A549 (cell line): ENCODE results near the gene TRAF3.

Experiments
- BCL3 ChIP-seq: fragments of >200 bp; sonication (Bioruptor Twin); formaldehyde crosslinking; IDR thresholded peaks from 3 replicates; pipeline ENCODE4 v1.6.1; 2016
- CEBPB ChIP-seq, 2 experiments: fragments of >200 bp in 1 of 2; sonication (Bioruptor Twin) in 1 of 2; formaldehyde crosslinking in 1 of 2; IDR thresholded peaks; 2 replicates each; pipeline ENCODE4 v1.6.1; 2012 to 2016
- CTCF ChIP-seq: fragments of >200 bp; sonication (Bioruptor Twin); formaldehyde crosslinking; IDR thresholded peaks from 3 replicates; pipeline ENCODE4 v1.5.1; 2016
- EP300 ChIP-seq, 2 experiments: fragments of >200 bp; sonication (Bioruptor Twin); formaldehyde crosslinking; IDR thresholded peaks; 2 replicates in 1 of 2; 3 replicates in 1 of 2; pipeline ENCODE4 v1.6.1; 2016 to 2017
- ESRRA ChIP-seq: fragments of 150-350 bp; IDR thresholded peaks from 2 replicates; pipeline ENCODE4 v1.6.1; 2014; ENCODE audit warnings: mild to moderate bottlenecking, low read length, borderline replicate concordance
- HDAC2 ChIP-seq: fragments of 200-600 bp; sonication (generic); IDR thresholded peaks from 2 replicates; pipeline ENCODE4 v1.6.1; 2016
- JUNB ChIP-seq: fragments of >200 bp; sonication (Bioruptor Twin); formaldehyde crosslinking; IDR thresholded peaks from 2 replicates; pipeline ENCODE4 v1.6.1; 2016
- NPAS2 ChIP-seq: fragments of 250-450 bp; sonication (Bioruptor Pico); IDR thresholded peaks from 2 replicates; pipeline ENCODE4 v1.8.0; 2022; ENCODE audit warnings: mild to moderate bottlenecking, moderate library complexity, borderline replicate concordance
- POLR2A ChIP-seq: IDR thresholded peaks from 2 replicates; pipeline ENCODE4 v1.6.1; 2012; ENCODE audit warnings: mild to moderate bottlenecking, low read length
- RAD21 ChIP-seq, 2 experiments: fragments of >200 bp in 1 of 2; sonication (Bioruptor Twin) in 1 of 2; formaldehyde crosslinking in 1 of 2; IDR thresholded peaks in 1 of 2; conservative IDR thresholded peaks in 1 of 2; 2 replicates in 1 of 2; 3 replicates in 1 of 2; pipeline ENCODE4 v1.6.1; 2012 to 2018; ENCODE audit warnings: inconsistent platforms in 1 of 2
- REST ChIP-seq: fragments of 200-600 bp; sonication (generic); IDR thresholded peaks from 2 replicates; pipeline ENCODE4 v1.6.1; 2016; ENCODE audit warnings: antibody characterized with exemption, mild to moderate bottlenecking, moderate library complexity
- RFX5 ChIP-seq: fragments of 450-650 bp; IDR thresholded peaks from 2 replicates; pipeline ENCODE4 v1.7.1; 2014; ENCODE audit warnings: antibody characterized with exemption, mild to moderate bottlenecking, moderate library complexity
- TP53 ChIP-seq: fragments of 250-450 bp; sonication (Bioruptor Pico); IDR thresholded peaks from 2 replicates; pipeline ENCODE4 v1.5.0; 2021; ENCODE audit warnings: mild to moderate bottlenecking, moderate library complexity

- TF ChIP-seq POLR2A (no peak), HDAC2 (no peak), CTCF (no peak), RFX5 (no peak), CEBPB (IDR thresholded peaks at IDR 0.05) (no peak), REST (no peak), RAD21 (conservative IDR thresholded peaks at IDR 0.05 in 1 of 2, IDR thresholded peaks at IDR 0.05 in 1 of 2) (no peak), JUNB (no peak), TP53 (no peak), ESRRA (no peak), EP300 (IDR thresholded peaks at IDR 0.05) (no peak), NPAS2 (CRISPR knock-in tag) (no peak), BCL3 (no peak)
Measured at GRCh38 chr14:102828151-102828550, 50.9 kb downstream of the TRAF3 start.
